GM12874 (cell line): Measurements from ENCODE around the gene MED4.

Experiments
- TF ChIP-seq, protein P1 (sequence below): IDR thresholded peaks from 2 replicates; pipeline ENCODE4 v1.5.1; 2011; ENCODE audit warnings: low read depth, mild to moderate bottlenecking, control low read depth, low read length, moderate library complexity; ENCODE audit not compliant: insufficient read depth

Gene MED4, protein sequence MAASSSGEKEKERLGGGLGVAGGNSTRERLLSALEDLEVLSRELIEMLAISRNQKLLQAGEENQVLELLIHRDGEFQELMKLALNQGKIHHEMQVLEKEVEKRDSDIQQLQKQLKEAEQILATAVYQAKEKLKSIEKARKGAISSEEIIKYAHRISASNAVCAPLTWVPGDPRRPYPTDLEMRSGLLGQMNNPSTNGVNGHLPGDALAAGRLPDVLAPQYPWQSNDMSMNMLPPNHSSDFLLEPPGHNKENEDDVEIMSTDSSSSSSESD

GRCh38 chr13:48094781-48095502, at the start of gene MED4:
TSS of gene MED4 (minus strand) at chr13:48095104. CDS start at chr13:48095078, 26 bp downstream.
- TF ChIP-seq, protein P1, sequence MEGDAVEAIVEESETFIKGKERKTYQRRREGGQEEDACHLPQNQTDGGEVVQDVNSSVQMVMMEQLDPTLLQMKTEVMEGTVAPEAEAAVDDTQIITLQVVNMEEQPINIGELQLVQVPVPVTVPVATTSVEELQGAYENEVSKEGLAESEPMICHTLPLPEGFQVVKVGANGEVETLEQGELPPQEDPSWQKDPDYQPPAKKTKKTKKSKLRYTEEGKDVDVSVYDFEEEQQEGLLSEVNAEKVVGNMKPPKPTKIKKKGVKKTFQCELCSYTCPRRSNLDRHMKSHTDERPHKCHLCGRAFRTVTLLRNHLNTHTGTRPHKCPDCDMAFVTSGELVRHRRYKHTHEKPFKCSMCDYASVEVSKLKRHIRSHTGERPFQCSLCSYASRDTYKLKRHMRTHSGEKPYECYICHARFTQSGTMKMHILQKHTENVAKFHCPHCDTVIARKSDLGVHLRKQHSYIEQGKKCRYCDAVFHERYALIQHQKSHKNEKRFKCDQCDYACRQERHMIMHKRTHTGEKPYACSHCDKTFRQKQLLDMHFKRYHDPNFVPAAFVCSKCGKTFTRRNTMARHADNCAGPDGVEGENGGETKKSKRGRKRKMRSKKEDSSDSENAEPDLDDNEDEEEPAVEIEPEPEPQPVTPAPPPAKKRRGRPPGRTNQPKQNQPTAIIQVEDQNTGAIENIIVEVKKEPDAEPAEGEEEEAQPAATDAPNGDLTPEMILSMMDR: peak; percentile 99

GRCh38 chr13:48144413-48145035, 49.6 kb upstream of the MED4 start:
- TF ChIP-seq, protein P1: no peak

GRCh38 chr13:48142436-48142835, 47.5 kb upstream of the MED4 start:
- TF ChIP-seq, protein P1: no peak

GRCh38 chr13:48138270-48138669, 43.4 kb upstream of the MED4 start:
- TF ChIP-seq, protein P1: no peak

DNA sequence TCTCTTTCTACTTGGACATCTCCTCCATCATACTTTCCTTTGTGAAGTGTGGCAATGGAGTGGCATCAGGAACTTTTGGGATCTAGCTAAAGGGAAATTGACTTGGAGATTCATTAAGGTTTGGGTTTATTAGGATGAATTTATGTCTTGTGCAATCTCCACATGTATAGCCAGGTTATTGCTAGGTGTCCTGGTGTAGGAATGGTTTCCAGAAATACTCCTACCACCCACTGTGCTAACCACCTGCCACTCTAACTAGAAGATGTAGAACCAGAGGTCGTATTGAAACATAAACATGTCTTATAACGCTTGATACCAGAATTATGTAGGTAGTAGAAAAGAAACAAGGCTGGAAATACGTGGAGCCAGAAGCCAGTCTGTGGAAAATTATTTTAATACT, 38.1 kb upstream of the MED4 start:
- TF ChIP-seq, protein P1: no peak

DNA sequence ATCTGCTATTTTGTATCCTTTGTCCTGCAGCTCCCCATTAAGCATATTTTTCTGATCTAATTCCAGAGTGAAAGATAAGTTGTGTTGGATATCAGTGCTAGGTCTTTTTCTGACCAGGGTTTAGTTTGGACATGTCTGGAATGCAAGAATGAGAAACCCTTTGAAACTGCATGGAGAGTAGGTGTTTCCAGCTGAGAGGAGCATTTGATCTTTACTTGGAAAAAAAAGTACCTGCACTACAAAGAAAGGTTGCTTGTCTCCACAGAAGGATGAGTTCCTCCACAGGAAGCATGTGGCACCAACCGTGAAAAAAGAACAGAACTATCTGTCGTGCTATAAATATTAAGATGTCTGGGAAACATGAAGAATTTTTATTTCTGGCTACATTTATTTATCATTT, 36.6 kb upstream of the MED4 start:
- TF ChIP-seq, protein P1: no peak
